Measurements from ENCODE around the gene EPHA3.

DNA sequence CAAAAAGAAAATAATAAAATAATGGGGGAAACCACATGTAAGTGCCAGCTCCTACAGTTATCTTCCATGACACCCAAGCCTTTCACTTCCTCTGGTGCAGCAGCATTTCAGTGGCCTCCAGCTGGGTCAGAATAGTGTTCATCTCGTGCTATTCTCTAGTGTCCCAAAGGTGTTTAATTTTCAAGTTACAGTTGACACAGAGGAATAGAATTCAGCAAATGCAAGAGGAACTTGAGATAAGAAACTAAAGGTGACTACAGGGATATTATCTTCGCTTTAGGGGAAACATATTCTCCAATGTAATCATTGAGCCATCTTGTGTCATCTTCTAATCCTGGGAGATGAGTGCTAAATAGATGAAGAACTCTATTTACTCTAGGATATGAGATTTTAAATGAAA is 212.8 kb downstream of the EPHA3 start:
- no peak for TF ChIP-seq POLR2AphosphoS5 (IDR thresholded peaks at IDR 0.05; ENCODE audit: insufficient read depth, low read depth, low read length)
- TF ChIP-seq, protein P1, sequence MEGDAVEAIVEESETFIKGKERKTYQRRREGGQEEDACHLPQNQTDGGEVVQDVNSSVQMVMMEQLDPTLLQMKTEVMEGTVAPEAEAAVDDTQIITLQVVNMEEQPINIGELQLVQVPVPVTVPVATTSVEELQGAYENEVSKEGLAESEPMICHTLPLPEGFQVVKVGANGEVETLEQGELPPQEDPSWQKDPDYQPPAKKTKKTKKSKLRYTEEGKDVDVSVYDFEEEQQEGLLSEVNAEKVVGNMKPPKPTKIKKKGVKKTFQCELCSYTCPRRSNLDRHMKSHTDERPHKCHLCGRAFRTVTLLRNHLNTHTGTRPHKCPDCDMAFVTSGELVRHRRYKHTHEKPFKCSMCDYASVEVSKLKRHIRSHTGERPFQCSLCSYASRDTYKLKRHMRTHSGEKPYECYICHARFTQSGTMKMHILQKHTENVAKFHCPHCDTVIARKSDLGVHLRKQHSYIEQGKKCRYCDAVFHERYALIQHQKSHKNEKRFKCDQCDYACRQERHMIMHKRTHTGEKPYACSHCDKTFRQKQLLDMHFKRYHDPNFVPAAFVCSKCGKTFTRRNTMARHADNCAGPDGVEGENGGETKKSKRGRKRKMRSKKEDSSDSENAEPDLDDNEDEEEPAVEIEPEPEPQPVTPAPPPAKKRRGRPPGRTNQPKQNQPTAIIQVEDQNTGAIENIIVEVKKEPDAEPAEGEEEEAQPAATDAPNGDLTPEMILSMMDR (IDR thresholded peaks at IDR 0.05; ENCODE audit: extremely low read depth in 1 of 2, insufficient read depth in 1 of 2, low read depth in 1 of 2, low read length in 2 of 2): no peak
- TF ChIP-seq POLR2A (IDR thresholded peaks at IDR 0.05; ENCODE audit: low read depth, low read length): no peak
- TF ChIP-seq MYC (IDR thresholded peaks at IDR 0.05; ENCODE audit: low read depth, low read length): no peak
- no peak for TF ChIP-seq GATA2 (IDR thresholded peaks at IDR 0.05; ENCODE audit: insufficient read depth, insufficient read length, low read depth, low read length)
- TF ChIP-seq EZH2 (IDR thresholded peaks at IDR 0.05; ENCODE audit: borderline replicate concordance, low read depth, low read length, severe bottlenecking): no peak
- TF ChIP-seq, protein P2, sequence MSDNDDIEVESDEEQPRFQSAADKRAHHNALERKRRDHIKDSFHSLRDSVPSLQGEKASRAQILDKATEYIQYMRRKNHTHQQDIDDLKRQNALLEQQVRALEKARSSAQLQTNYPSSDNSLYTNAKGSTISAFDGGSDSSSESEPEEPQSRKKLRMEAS (IDR thresholded peaks at IDR 0.05; ENCODE audit: insufficient read depth, insufficient read length): no peak
